ENCODE data around the gene SLC36A1.

DNA sequence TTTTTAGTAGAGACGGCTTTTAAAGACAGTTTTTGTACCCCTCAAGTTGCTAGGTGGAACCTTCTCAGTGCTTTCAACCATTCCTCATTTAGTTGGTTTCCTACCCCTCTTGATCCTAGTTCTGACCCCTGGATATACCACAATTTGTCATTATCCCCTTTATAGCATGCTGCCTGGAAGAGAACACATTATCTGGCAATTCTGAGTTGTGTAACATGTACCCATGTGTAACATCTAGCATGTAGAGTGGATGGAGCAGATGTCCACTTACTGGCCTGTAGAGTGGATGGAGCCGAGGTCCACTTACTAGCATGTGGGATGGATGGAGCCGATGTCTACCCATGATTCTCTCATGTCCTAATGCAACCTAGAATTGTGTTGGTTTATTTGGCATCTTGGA is 7.5 kb downstream of the SLC36A1 start:
- TF ChIP-seq ARNT (IDR thresholded peaks at IDR 0.05) (no peak), SUZ12 (IDR thresholded peaks at IDR 0.05) (no peak), LEF1 (IDR thresholded peaks at IDR 0.05; ENCODE audit: borderline replicate concordance) (no peak), FOXM1 (IDR thresholded peaks at IDR 0.05; ENCODE audit: borderline replicate concordance) (no peak), HDGF (IDR thresholded peaks at IDR 0.05; ENCODE audit: borderline replicate concordance) (no peak), SP1 (IDR thresholded peaks at IDR 0.05) (no peak), BHLHE40 (IDR thresholded peaks at IDR 0.05; ENCODE audit: borderline replicate concordance) (no peak), L3MBTL2 (conservative IDR thresholded peaks at IDR 0.05) (no peak)
- TF ChIP-seq, protein P1, sequence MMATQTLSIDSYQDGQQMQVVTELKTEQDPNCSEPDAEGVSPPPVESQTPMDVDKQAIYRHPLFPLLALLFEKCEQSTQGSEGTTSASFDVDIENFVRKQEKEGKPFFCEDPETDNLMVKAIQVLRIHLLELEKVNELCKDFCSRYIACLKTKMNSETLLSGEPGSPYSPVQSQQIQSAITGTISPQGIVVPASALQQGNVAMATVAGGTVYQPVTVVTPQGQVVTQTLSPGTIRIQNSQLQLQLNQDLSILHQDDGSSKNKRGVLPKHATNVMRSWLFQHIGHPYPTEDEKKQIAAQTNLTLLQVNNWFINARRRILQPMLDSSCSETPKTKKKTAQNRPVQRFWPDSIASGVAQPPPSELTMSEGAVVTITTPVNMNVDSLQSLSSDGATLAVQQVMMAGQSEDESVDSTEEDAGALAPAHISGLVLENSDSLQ (IDR thresholded peaks at IDR 0.05), result no peak

Measured in HEK293T (cell line).